HEK293 (cell line): Measurements from ENCODE around the gene PLPP6.

Experiments
- CTCF ChIA-PET: fragments of 350-600 bp; formaldehyde crosslinking; extraction: SDS; loops from one replicate; lab custom pipeline; 2021; ENCODE audit warnings: antibody characterized with exemption; lab: Yijun Ruan, JAX
- POLR2A ChIA-PET: fragments of 300-600 bp; formaldehyde crosslinking; extraction: SDS; loops from one replicate; lab custom pipeline; 2020; ENCODE audit warnings: antibody characterized with exemption, inconsistent platforms; lab: Yijun Ruan, JAX
- H3K27ac ChIP-seq: fragments of 200-500 bp; sonication (Bioruptor generic); 2 replicates; pipeline ENCODE4 v1.5.1; 2014; ENCODE audit warnings: low read depth, low read length, control low read depth, inconsistent platforms; ENCODE audit errors: extremely low read depth
- H3K36me3 ChIP-seq, 2 experiments: fragments of 200-500 bp in 1 of 2; sonication (Bioruptor generic) in 1 of 2; 1 replicate in 1 of 2; 2 replicates in 1 of 2; pipeline ENCODE4 v1.5.1; 2014 to 2017; ENCODE audit warnings: inconsistent platforms in 2 of 2, low read length in 2 of 2; ENCODE audit not compliant: control insufficient read depth in 2 of 2, insufficient read depth in 1 of 2
- H3K4me1 ChIP-seq: fragments of 200-500 bp; sonication (Bioruptor generic); 2 replicates; pipeline ENCODE4 v1.5.1; 2014; ENCODE audit warnings: mild to moderate bottlenecking, low read length, inconsistent platforms; ENCODE audit not compliant: control insufficient read depth, insufficient read depth
- H3K4me3 ChIP-seq: 2 replicates; pipeline ENCODE4 v1.5.1; 2011; ENCODE audit warnings: low read depth, mild to moderate bottlenecking, control low read depth, low read length, moderate library complexity
- H3K9me3 ChIP-seq: fragments of 200-500 bp; sonication (Bioruptor generic); 2 replicates; pipeline ENCODE4 v1.5.1; 2014; ENCODE audit warnings: low read depth, low read length, inconsistent platforms; ENCODE audit not compliant: control insufficient read depth, insufficient read depth
- ATF2 ChIP-seq: fragments of 450-650 bp; formaldehyde crosslinking; IDR thresholded peaks from 2 replicates; pipeline ENCODE4 v1.5.1; 2016; ENCODE audit warnings: missing biosample characterization, missing genetic modification characterization, low read depth
- GLI2 ChIP-seq: fragments of 450-650 bp; formaldehyde crosslinking; IDR thresholded peaks from 2 replicates; pipeline ENCODE4; 2017; ENCODE audit warnings: missing biosample characterization, missing genetic modification characterization, low read depth, borderline replicate concordance
- HOXD13 ChIP-seq: sonication (generic); formaldehyde crosslinking; IDR thresholded peaks from 2 replicates; pipeline ENCODE4 v1.8.0; 2022; ENCODE audit warnings: missing genetic modification reagents, borderline replicate concordance
- KLF10 ChIP-seq: fragments of 450-650 bp; IDR thresholded peaks from 2 replicates; pipeline ENCODE4 v1.5.1; 2018; ENCODE audit warnings: missing biosample characterization, mild to moderate bottlenecking, missing genetic modification characterization
- RBAK ChIP-seq: fragments of 450-650 bp; formaldehyde crosslinking; IDR thresholded peaks from 2 replicates; pipeline ENCODE4 v1.5.1; 2016; ENCODE audit warnings: missing biosample characterization, missing genetic modification characterization
- SP7 ChIP-seq: fragments of 450-650 bp; formaldehyde crosslinking; IDR thresholded peaks from 2 replicates; pipeline ENCODE4 v1.5.1; 2016; ENCODE audit warnings: missing biosample characterization, missing genetic modification characterization
- ZBTB8A ChIP-seq: fragments of 450-650 bp; formaldehyde crosslinking; IDR thresholded peaks from 2 replicates; pipeline ENCODE4 v1.5.1; 2016; ENCODE audit warnings: missing biosample characterization, missing genetic modification characterization
- ZNF175 ChIP-seq: fragments of 450-650 bp; formaldehyde crosslinking; IDR thresholded peaks from 2 replicates; pipeline ENCODE4 v1.5.1; 2016; ENCODE audit warnings: missing biosample characterization, missing genetic modification characterization
- ZNF223 ChIP-seq: fragments of 450-650 bp; formaldehyde crosslinking; IDR thresholded peaks from 2 replicates; pipeline ENCODE4 v1.5.1; 2016; ENCODE audit warnings: missing biosample characterization, missing genetic modification characterization
- ZNF280D ChIP-seq: fragments of 450-650 bp; formaldehyde crosslinking; IDR thresholded peaks from 2 replicates; pipeline ENCODE4 v1.5.1; 2016; ENCODE audit warnings: missing biosample characterization, missing genetic modification characterization
- ZNF292 ChIP-seq: fragments of 450-650 bp; formaldehyde crosslinking; IDR thresholded peaks from 2 replicates; pipeline ENCODE4 v1.5.1; 2016; ENCODE audit warnings: low read depth, missing biosample characterization, missing genetic modification characterization, borderline replicate concordance
- ZNF324 ChIP-seq: fragments of 450-650 bp; formaldehyde crosslinking; IDR thresholded peaks from 2 replicates; pipeline ENCODE4 v1.5.1; 2016; ENCODE audit warnings: missing biosample characterization, missing genetic modification characterization
- ZNF350 ChIP-seq: fragments of 450-650 bp; formaldehyde crosslinking; IDR thresholded peaks from 2 replicates; pipeline ENCODE4 v1.5.0; 2017; ENCODE audit warnings: missing biosample characterization, mild to moderate bottlenecking, missing genetic modification characterization
- ZNF37A ChIP-seq: fragments of 450-650 bp; IDR thresholded peaks from 2 replicates; pipeline ENCODE4 v1.5.1; 2018; ENCODE audit warnings: missing biosample characterization, missing genetic modification characterization
- ZNF48 ChIP-seq: fragments of 450-650 bp; formaldehyde crosslinking; IDR thresholded peaks from 2 replicates; pipeline ENCODE4 v1.5.1; 2016; ENCODE audit warnings: missing biosample characterization, missing genetic modification characterization
- ZNF488 ChIP-seq: fragments of 450-650 bp; formaldehyde crosslinking; IDR thresholded peaks from 2 replicates; pipeline ENCODE4 v1.5.1; 2016; ENCODE audit warnings: missing biosample characterization, missing genetic modification characterization
- ZNF610 ChIP-seq: fragments of 450-650 bp; formaldehyde crosslinking; IDR thresholded peaks from 2 replicates; pipeline ENCODE4 v1.5.1; 2016; ENCODE audit warnings: missing biosample characterization, missing genetic modification characterization, borderline replicate concordance
- ZNF621 ChIP-seq: fragments of 450-650 bp; formaldehyde crosslinking; IDR thresholded peaks from 2 replicates; pipeline ENCODE4 v1.5.1; 2017; ENCODE audit warnings: missing biosample characterization, missing genetic modification characterization
- ZNF626 ChIP-seq: fragments of 450-650 bp; sonication (Bioruptor Pico); formaldehyde crosslinking; IDR thresholded peaks from 2 replicates; pipeline ENCODE4 v1.5.1; 2018; ENCODE audit warnings: missing biosample characterization, missing genetic modification characterization, inconsistent platforms
- ZNF660 ChIP-seq: fragments of 450-650 bp; IDR thresholded peaks from 2 replicates; pipeline ENCODE4 v1.5.1; 2018; ENCODE audit warnings: missing biosample characterization, mild to moderate bottlenecking, missing genetic modification characterization
- ZNF776 ChIP-seq: fragments of 450-650 bp; formaldehyde crosslinking; IDR thresholded peaks from 2 replicates; pipeline ENCODE4 v1.5.0; 2017; ENCODE audit warnings: missing biosample characterization, missing genetic modification characterization, borderline replicate concordance
- ZNF830 ChIP-seq: fragments of 450-650 bp; IDR thresholded peaks from 2 replicates; pipeline ENCODE4 v1.5.0; 2018; ENCODE audit warnings: missing biosample characterization, missing genetic modification characterization, low read depth, mild to moderate bottlenecking, moderate library complexity

Gene PLPP6

GRCh38 chr9:4680750-4681149, 18.7 kb downstream of the PLPP6 start (continued):
- TF ChIP-seq ZNF280D (tag by site-specific recombination) (no peak), GLI2 (tag by site-specific recombination) (no peak), KLF10 (tag by site-specific recombination) (no peak), ZNF48 (no peak), ZNF324 (tag by site-specific recombination) (no peak), ZNF830 (tag by site-specific recombination) (no peak), ZBTB8A (tag by site-specific recombination) (no peak), ZNF37A (tag by site-specific recombination) (no peak), ZNF626 (no peak), ZNF776 (tag by site-specific recombination) (no peak), ZNF350 (tag by site-specific recombination) (no peak), ZNF610 (no peak)

- Histone ChIP-seq H3K4me1 (no peaks in the 10 kb centered on the region; the same call in 1 of the 2 replicates), H3K27ac (no peak overlapping the region), H3K36me3 (peaks cover 10 to 27% of the 10 kb centered on the region in 2 experiments), H3K9me3 (no peaks in the 10 kb centered on the region), H3K4me3 (no peak overlapping the region)
- no peak for TF ChIP-seq ZNF280D (tag by site-specific recombination)
- no peak for TF ChIP-seq HOXD13
- TF ChIP-seq ATF2: no peak
- no peak for TF ChIP-seq RBAK (tag by site-specific recombination)
- no peak for TF ChIP-seq ZNF292 (tag by site-specific recombination)
- TF ChIP-seq ZNF621 (tag by site-specific recombination): no peak
- no peak for TF ChIP-seq ZNF488 (tag by site-specific recombination)
- no peak for TF ChIP-seq ZNF223 (tag by site-specific recombination)
- TF ChIP-seq SP7 (tag by site-specific recombination): no peak
- TF ChIP-seq ZNF660: no peak
- no peak for TF ChIP-seq ZNF175 (tag by site-specific recombination)
- ChIA-PET POLR2A (interaction anchor here (0.8 to 3.9 kb wide), 2 partner anchors 16 to 19 kb away, joined by 3 to 12 read pairs; partner anchors contain the start of gene SPATA6L), CTCF (no interaction called here)
Observed at GRCh38 chr9:4684820-4685219, 22.7 kb downstream of the PLPP6 start.
